Mammary epithelial cell (primary cell): ENCODE measurements around the gene MBD4.
"Not testable (repeated sequence)": the region's sequence is repeated elsewhere in the genome, so short reads cannot be mapped to it uniquely, and the experiment has no call there.

ENCODE experiments used
- CTCF ChIP-seq, 2 donors: IDR thresholded peaks in 1 of 2; conservative IDR thresholded peaks in 1 of 2; 2 replicates each; pipeline ENCODE4 v1.5.1; 2011 to 2012; ENCODE audit warnings: inconsistent platforms in 2 of 2, low read length in 2 of 2, mild to moderate bottlenecking in 2 of 2, control low read depth in 1 of 2, low read depth in 1 of 2; ENCODE audit not compliant: insufficient read depth in 1 of 2; ENCODE audit errors: extremely low read depth in 1 of 2
- EZH2 ChIP-seq: IDR thresholded peaks from 2 replicates; pipeline ENCODE4 v1.6.1; 2012; ENCODE audit warnings: low read length, inconsistent platforms, borderline replicate concordance

GRCh38 chr3:129489258-129489657, 49.5 kb upstream of the MBD4 start:
- not testable (repeated sequence) for TF ChIP-seq CTCF (conservative IDR thresholded peaks at IDR 0.05 in 1 of 2, IDR thresholded peaks at IDR 0.05 in 1 of 2; ENCODE audit: extremely low read depth in 1 of 2, insufficient read depth in 1 of 2, low read depth in 1 of 2, low read length in 2 of 2); EZH2
